Embryonic facial prominence (tissue), 1 donor: ENCODE data around the gene SALL3.

Source experiments
- DNase-seq: peaks from one replicate; pipeline ENCODE4 v3.0.0-alpha.2; 2016; ENCODE audit errors: extremely low spot score

The SALL3 gene

DNA sequence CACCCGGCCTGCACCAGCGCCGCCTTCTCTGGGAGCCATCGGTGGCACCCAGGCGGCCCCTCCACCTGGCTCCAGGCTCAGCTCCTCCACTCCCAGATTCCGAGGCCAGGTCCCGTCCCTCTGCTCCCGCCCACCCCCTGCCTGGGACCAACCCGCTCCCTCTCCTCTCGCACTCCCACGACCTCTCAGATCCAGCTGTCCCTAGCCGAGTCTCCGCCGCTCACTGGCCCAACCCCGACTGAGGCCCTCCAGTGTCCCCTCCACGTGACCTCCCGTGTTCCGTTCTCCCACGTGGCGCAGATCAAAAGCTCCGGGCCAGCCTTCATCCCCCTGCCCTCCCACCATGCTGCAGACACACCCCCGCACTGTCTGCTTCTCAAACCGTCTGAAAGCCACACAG lies 14.4 kb upstream of the SALL3 start:
- no peak for DNase-seq

DNA sequence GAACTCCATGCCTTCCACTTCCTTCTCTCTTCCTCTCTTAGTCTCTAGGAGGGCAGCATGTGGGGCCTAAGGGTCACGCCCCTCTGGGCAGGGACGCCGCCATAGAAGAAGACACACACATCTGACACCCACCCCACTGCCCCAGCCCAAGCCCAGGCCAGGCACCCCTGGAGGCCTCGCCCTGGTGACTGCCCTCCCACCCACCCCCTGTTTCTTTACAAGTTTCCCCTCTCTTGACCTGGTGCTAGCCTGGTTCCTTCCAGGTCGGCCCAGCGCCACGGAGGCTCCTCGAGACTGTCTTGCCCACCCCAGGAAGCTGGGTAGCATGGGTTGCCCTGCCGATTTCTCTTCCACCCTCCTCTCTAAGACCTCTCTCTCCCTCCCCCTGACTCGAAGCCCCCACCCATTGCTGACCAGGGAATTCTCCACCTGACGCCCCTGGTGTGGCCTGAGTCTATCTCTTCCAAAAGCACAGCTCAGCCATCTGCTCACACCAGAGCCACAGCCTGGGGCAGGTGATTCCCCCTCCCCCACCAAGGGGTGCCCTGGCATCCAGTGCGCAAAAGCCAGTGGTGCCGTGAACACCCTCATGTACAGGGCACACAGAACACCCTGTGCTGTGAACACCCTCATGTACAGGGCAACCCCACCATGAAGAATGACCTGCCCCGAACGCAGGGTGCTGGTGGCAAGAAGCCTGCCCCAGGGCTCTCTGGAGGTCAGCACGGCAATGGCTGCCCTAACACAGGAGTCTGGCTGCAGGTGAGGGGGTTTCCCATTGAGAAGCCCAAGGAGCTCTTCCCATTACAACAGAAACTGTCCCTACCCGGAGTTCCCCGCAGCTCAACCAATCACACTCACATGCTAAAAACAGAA lies 13.5 kb upstream of the SALL3 start:
- no peak for DNase-seq

DNA sequence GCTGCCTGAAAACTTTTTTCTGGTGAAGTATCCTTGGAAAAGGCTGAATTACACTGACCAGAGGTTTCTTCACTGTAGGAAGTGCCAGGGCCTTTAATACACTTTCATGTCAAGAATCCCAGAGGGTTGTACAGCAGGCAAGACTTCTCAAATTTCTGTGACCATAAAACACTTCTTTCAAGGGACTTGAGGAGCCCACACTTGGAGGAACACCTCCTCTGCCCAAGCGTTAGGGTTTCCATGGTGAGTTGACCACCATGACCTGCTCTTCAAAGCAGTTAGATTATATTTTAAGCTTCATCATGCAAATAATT lies 12.9 kb upstream of the SALL3 start:
- DNase-seq: no peak

DNA sequence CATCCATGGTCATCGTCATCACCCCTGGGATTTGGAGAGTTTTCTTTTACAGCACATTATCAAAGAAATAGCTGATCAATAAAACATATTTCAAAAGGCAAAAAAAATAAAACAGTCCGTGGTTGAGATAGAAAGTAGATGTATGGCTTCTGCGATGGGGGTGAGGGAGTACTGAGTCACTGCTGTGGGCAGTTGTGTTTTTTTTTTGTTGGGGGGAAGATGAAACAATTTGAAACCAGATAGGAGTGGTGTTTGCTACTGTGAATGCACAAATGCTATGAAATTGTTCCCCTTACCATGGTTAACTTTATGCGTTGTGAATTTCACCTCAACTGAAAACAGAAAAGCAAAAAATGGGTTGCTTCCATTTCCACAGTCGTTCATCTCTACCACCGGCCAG lies 11.9 kb upstream of the SALL3 start:
- DNase-seq: no peak

DNA sequence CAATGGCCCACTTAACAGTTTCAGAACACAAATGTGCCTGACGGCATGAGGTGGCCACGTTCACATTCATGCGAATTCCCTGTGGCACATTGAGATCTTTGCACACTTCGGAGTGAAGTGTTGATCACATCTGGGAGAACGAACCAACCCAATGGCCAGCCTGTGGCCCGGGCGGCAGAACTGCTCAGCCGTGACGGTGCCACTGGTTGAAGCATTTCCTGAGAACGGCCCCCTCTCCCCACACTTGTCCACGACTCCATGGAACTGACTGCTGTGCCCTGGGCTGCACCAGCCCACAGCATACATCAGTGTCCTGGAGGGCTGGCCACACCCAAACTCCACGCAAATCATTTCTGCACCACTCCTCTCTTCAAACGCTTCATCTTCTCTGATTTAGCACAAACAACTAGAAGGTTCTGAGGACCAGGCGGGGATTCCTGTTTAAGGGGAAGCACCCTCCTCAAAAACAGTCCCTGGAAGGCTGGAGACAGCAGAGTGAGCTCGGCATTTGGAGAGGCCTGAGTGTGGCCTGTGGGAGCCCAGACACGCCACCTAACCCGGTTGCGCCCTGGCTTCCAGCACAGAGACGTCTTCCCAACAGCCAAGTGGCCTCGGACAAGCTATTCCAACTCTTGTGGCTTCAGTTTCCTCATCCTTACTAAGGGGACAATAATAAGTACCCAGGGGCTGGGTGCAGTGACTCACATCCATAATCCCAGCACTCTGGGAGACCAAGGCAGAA lies 9.9 kb upstream of the SALL3 start:
- no peak for DNase-seq

DNA sequence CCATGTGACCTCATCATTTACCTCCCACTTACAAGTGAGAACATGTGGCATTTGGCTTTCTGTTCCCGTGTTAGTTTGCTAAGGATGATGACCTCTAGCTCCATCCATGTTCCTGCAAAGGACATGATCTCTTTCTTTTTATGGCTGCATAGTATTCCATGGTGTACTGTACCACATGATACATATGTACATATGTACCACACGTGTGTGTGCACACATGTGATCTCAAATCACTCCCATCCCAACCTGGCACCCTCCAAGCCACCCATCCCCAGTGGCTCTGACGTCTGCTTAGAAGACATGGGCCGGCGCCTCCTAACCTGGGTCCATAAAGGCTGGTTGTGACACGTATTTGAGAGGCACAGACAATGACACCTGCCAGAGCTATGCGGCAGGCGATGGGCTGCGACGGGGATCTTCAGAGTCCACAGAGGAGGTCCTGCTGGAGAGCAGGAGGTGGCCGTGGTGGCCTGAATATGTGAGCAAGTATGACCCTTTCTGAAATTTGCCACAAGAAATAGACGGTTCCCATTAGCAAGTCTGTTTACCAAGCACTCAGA lies 8.8 kb upstream of the SALL3 start:
- DNase-seq: no peak

DNA sequence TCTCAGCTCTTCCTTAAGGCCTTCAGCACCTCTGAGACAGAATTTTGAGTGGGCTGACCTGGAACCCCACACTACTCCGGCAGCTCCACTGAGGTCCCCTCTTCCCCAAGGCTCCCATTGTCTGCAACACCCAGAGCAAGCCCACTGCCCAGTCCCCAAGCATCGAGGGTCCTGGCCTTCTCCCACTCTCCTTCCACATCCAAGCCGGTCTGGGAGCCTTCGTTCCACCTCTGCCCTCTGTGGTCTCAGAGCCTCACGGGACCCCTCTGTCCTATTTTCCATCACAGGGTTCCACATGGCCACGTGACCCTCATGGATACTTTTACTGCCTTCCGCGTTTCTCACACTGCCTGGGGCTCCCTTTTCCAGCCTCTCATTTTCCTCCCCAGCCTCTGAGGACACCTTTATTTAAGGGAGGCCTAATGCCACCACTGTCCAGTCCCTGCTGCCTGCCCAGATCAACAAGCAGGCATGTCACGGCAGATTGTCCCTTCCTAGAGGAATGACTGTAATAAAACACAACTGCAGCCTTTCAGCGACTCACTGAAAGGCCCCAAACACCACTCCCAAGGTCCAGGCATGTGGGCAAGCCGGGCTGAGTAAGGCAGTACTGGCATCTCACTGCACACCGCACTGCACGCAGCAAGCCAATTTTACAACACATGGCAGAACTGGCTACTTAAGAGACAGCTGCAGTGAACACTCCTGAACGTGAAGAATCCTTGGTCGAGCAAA lies 7.9 kb upstream of the SALL3 start:
- DNase-seq: no peak

DNA sequence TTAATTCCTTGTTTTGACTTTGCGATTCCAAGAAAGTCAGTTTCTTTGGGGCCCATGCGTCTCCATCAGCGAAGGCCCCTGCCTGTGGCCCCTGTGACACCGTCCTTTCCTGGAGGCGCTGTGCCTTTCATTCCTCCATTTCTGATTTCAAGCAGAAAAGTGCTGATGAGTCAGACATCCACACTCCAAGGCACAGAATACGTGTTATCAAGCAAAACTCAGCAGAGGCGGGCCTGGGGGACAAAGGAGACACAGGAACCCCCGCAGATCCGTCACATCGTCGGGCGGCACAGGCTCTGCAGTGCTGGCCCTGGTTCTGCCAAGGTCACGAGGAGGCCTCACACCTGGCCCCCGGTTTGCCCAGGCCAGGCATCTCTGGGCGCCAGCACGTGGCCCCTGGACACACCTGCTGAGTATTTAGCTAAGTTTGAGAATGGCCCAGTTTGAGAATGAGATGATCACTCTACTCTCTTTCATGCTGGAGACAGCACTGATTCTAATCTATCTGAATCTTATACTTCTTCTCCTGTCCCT lies 7.2 kb upstream of the SALL3 start:
- DNase-seq: no peak

DNA sequence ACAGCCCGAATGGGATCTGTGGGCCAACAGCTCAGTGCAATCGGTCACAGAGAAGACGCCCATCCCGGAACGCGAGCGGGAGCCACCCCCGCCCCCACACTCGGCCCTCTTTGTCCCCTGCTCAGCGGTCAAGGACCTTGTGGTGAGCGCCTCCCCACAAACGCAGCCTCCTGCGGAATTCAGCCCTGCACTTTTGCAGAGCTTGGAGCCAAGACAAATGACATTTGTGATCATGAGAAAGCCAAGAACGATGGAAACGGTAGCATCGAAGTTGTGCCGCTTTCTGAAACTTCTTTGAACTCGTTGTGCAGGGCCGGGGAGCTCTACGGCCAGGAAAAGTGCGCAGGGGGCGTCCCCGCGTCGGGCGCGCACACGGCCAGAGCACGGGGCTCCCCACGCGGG lies 6.7 kb upstream of the SALL3 start:
- no peak for DNase-seq

DNA sequence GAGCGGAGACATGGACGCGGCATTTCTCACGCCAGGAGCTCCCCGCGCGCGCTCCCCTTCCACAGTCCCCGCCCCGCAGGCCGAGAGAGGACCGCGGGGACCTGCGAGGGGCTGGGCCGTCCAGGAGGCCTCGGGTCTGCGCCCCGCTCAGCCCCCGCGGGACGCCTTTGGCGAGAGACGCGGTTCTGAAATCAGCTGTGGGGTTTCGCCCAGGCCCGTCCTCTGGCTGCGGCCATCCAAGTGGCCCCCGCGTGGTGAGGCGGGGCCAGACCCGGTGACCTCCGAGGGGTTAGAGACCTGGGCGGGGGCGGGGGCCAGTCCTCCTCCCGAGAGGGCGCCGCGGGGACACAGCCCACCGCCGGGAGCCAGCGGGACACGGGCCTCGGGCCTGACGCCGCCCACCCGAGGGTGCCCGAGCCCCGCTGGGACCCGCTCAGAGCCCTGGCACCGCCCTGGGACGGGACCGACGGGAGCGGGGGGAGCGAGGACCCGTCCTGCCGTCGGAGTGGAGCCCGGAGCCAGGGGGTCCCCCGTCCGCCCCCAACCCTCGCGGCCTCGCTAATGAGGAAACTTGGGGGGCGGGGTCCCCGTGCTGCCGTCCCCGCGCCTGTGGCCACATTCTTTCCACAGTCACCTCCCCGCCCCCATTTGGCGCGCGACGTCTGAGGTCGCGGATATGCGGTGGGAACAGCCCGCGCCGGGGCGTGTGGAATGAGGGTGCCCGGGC lies 6.1 kb upstream of the SALL3 start:
- no peak for DNase-seq

DNA sequence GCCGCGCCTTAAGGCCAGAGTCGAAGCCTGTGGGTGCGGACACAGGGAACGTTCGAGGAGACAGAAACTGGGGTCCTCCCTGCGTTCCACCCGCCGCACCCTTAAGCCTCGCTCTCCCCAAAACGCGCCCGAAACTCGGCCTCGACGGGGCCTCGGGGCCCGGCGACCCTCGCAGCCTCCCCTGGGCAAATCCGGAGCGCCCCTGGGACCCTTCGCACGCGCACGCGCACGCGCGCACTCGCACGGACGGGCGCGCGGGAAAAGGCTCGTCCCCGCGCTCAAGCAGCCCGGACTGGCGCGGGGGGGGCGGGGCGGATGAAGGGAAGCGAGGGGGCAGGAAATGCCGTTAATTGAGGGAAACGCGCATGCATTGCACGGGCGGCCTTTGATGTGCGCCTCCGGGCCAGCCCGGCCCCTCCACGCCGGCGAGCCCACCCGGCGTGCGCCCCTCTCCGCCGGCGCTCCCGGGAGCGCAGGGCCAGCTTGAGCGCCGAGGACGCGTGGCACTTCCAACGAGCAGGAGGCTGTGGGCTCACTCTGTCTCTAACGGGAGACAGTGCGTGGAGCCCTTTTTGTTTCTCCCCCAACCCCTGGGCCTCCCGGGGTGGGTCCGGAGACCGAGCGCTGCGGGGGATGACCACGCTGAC lies 5.4 kb upstream of the SALL3 start:
- DNase-seq: no peak

DNA sequence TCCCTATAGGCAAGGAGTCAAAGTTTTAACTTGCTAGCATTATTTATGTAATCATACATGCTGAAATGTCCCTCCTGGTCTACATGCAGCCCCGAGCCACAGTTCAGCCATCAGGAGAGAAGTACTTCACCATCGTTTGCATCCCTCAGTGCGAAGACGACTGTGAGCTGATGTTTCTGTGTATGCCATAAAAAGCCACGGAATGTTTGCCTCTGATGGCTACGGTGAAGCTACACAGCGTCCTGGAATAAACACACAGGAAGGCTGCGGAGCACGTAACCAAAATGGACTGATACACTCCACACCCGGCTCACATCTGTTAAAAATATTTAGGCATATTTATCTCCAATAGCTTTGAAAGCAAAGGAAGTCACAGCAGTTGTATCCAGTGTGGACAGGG lies 4.3 kb upstream of the SALL3 start:
- no peak for DNase-seq

DNA sequence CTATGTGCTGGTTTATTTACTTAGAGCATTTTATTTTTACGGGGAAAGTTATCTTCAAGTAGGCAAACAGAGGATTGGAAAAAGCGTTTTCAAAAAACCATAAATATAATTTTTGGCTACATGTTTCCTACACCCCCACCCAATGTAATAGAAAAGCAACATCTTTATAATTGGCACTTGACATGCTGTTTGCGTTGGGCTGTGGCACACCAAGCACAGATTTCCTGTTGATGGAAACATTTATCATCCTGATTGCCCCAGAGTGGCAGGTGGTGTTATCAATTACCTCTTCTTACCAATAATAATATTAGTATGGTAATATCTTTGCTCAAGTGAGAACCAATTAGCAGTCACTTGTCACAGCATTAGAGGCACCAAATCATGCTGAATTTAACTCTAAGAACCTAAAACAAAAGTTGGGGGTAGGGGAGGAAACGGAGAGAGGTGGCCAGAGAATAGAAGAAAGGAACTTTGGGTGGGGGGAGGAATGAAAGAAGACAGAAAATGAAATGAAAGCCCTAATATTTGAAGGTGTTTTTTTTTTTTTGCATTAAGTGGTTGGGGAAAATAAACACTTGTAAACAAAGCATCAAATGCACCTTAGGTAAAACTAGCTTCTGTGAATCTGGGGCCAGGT lies 3.8 kb upstream of the SALL3 start:
- DNase-seq: no peak

DNA sequence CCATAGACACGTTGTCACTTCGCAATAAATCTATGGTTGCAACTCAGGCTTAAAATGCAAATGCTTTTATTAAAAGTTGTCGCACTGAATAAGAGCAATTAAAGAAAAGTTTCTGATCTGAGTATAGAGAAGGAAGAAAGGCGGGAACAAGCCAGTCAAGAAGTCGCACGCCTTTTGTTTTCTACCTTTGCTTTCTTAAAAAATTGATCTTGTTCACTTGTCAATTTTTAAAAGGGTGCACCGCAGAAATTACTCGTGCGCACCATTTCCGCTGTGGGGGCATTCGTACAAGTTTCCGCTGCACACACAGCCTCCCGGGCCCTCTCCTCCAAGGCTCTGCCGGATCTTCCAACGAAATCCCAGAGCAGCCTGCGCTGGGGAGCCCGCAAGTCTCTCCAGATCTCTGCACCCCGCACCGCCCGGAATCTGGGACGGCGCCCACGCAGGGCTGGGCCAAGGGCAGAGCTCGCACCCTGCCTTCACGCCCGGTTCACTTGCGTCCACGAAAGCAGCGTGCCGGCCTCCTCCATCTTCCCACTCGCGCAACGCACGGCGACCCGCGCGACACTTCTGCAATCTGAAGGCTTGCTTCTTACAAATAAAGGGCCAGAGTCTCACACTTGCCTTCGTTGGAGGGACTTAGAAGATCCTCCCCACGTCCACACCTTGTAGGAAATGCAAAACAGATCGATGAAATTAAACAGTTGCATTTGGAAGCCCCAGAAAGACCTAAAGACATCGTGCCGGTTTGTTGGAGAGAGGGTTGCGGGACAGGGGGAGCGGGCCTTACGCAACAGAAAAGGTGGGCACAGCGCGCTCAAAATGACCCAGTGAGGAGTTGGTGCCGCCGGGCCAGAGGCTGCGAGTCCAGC lies 2.6 kb upstream of the SALL3 start:
- no peak for DNase-seq

DNA sequence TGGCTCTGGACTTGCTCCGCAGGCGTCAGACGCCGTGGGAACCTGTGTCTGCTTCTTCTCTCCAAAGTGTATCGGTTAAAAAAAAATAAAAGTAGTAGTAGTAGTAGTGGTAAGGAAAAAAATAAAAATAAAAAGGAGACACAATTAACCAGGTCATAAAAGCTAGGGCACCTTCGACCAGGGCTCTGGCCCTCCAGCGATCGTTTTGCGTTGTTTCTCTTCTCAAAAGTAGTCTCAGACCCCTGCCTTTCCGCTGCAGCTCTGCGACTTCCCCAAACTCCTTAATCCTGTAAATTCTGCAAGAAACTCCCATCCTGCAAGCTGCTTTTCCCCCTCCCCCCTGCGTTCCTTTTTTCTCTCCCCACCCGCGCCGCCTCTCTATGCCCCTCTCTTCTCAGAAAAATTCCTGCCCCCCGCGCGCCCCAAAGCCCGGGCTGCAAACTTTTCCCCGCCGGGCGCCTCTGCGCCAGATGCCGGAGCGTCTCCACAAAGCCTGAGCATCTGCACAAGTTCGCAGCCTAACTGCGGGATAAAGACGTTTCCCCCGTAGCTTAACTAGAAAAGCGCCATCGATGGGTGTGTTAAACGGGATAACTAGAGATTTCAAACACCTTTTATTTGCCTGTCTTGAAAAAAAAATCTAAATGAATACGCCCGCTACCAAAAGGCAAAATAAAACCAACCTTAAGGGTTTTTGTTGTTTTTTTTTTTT lies 1.8 kb upstream of the SALL3 start:
- no peak for DNase-seq

DNA sequence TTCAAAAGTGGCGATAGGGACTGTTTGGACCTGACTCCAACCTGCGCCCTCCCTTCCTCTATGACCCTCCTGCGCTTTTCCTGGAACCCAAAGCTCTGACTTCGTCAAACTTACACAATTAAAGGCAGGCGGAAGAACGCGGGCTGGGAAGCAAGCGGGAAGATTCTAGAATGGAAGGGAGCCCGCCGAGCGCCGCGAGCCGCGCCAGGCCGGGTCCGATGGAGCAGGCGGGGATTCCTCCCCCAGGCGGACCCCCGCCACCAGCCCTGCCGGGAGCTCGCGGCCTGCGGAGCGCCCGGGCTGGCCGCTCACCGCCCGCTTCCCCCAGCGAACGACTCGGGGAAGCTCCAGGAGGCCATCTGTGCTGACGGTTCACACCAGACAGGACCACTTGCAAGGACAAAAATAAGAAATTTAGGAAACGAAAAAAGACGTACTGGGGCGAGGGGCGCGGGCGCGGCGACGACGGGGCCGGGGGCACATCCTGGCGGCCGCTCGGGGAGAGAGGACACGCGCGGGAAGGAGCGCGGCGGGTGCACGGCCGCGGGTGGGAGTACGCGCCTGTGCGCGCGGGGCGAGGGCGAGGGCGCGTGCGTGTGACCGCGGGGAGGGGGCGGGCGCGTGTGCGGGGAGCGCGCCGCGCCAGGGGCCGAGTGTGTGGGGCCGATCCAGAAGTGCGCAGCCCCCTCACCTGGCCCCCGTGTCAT lies 1.1 kb upstream of the SALL3 start:
- no peak for DNase-seq

DNA sequence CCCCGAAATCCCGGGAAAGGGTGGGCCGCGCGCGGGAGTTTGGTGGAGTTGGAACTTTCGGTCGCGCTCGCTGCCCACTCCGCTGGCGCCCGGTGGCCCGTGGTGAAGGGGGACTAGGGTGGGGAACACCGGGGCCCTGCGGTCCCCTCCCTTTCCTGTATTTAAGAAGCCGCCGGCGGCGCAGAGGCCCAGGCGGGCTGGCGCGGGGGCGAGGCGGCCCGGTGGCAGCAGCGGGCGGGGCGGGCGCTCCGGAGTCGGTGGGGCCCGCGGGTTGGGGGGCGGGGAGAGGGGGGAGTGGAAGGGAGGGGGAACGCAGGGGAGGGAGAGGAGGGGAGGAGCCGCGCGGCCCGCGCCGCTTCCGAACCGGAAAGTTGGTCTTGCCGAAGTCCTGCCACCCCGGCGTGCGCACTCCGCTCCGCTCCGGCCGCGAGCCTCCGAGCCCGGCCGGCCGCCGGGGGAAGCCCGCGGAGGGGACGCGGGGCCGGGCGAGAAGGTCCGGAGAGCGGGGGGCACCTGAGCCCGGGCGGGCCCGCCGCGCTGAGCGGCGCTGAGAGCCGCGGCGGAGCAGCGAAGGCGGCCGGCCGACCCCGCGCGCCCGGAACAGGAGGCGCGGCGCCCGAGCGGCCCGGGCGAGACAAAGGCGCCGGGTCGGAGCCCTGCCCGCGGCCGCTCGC lies 425 bp upstream of the SALL3 start:
- no peak for DNase-seq
